ENCODE data around the gene PAK5.
"Not testable (repeated sequence)": the region's sequence is repeated elsewhere in the genome, so short reads cannot be mapped to it uniquely, and the experiment has no call there.

PAK5 gene

GRCh38 chr20:9672981-9673380 lies 165.9 kb downstream of the PAK5 start:
- no peak for DNase-seq

GRCh38 chr20:9672027-9672426 lies 166.8 kb downstream of the PAK5 start:
- DNase-seq: no peak

- no peak for DNase-seq
Measured at GRCh38 chr20:9668381-9668780, 170.5 kb downstream of the PAK5 start.

- no peak for DNase-seq
Measured at GRCh38 chr20:9663423-9663822, 175.5 kb downstream of the PAK5 start.

GRCh38 chr20:9660236-9660868 lies 178.5 kb downstream of the PAK5 start:
- DNase-seq: peak; percentile 10

- DNase-seq: no peak
Measured at GRCh38 chr20:9647741-9648140, 191.1 kb downstream of the PAK5 start.

- no peak for DNase-seq
Measured at GRCh38 chr20:9646375-9646774, 192.5 kb downstream of the PAK5 start.

GRCh38 chr20:9642882-9643281 lies 196.0 kb downstream of the PAK5 start:
- DNase-seq: no peak

- not testable (repeated sequence) for DNase-seq
Measured at GRCh38 chr20:9641499-9642000, 197.3 kb downstream of the PAK5 start.

- DNase-seq: no peak
Measured at GRCh38 chr20:9637889-9638288, 201.0 kb downstream of the PAK5 start.

- DNase-seq: no peak
Measured at GRCh38 chr20:9635750-9636149, 203.1 kb downstream of the PAK5 start.

- DNase-seq: no peak
Measured at GRCh38 chr20:9634327-9634726, 204.5 kb downstream of the PAK5 start.

- DNase-seq: no peak
Measured at GRCh38 chr20:9632991-9633390, 205.9 kb downstream of the PAK5 start.

- no peak for DNase-seq
Measured at GRCh38 chr20:9632265-9632664, 206.6 kb downstream of the PAK5 start.

- DNase-seq: no peak
Measured at GRCh38 chr20:9630554-9630953, 208.3 kb downstream of the PAK5 start.

- DNase-seq: no peak
Measured at GRCh38 chr20:9629831-9630230, 209.0 kb downstream of the PAK5 start.

GRCh38 chr20:9628589-9628988 lies 210.3 kb downstream of the PAK5 start:
- DNase-seq: peak; percentile 10

- DNase-seq: no peak
Measured at GRCh38 chr20:9628141-9628540, 210.7 kb downstream of the PAK5 start.

- no peak for DNase-seq
Measured at GRCh38 chr20:9627219-9627618, 211.7 kb downstream of the PAK5 start.

GRCh38 chr20:9626357-9626756 lies 212.5 kb downstream of the PAK5 start:
- peak; percentile 72 for DNase-seq

GRCh38 chr20:9617940-9618339 lies 220.9 kb downstream of the PAK5 start:
- peak; percentile 92 for DNase-seq

- peak; percentile 89 for DNase-seq
Measured at GRCh38 chr20:9616833-9617461, 221.9 kb downstream of the PAK5 start.

- no peak for DNase-seq
Measured at GRCh38 chr20:9616455-9616805, 222.4 kb downstream of the PAK5 start.

GRCh38 chr20:9615766-9616454 lies 223.0 kb downstream of the PAK5 start:
- DNase-seq: no peak
